ENCODE measurements around the gene SCD. TPM values are rescaled to one million over a fixed set of nuclear protein-coding genes. Genes with fewer than 3 reads are reported as not detected.

The SCD gene
- total RNA-seq, 4 donors from 2014 or later = 24.3 to 53.9 (median 49.7) TPM

- no peak overlapping the region for H3K4me3 ChIP-seq
- no peak for DNase-seq (ENCODE audit: low spot score in 2 of 2)
- WGBS = 61% methylated on average over 5 of the region's 5 CpGs
- H3K4me1 ChIP-seq = no peaks in the 10 kb centered on the region
- H3K36me3 ChIP-seq = no peaks in the 10 kb centered on the region
- H3K27me3 ChIP-seq = peaks cover 5% of the 10 kb centered on the region
- TF ChIP-seq POLR2AphosphoS5 (IDR thresholded peaks at IDR 0.05) (no peak), POLR2A (IDR thresholded peaks at IDR 0.05) (no peak), EP300 (IDR thresholded peaks at IDR 0.05) (no peak), CTCF (IDR thresholded peaks at IDR 0.05) (no peak)
- H3K27ac ChIP-seq = no peak overlapping the region
- no peaks in the 10 kb centered on the region for H3K9me3 ChIP-seq
Observed at GRCh38 chr10:100339236-100339635, 7.8 kb upstream of the SCD start.

GRCh38 chr10:100340948-100341847 is 5.8 kb upstream of the SCD start:
- TF ChIP-seq POLR2A (IDR thresholded peaks at IDR 0.05) = no peak
- TF ChIP-seq CTCF (IDR thresholded peaks at IDR 0.05) = no peak
- TF ChIP-seq EP300 (IDR thresholded peaks at IDR 0.05) = no peak
- TF ChIP-seq POLR2AphosphoS5 (IDR thresholded peaks at IDR 0.05) = no peak
- 85% methylated on average over 10 of the region's 12 CpGs for WGBS
- Histone ChIP-seq H3K27ac (no peak overlapping the region), H3K4me3 (no peak overlapping the region), H3K36me3 (no peaks in the 10 kb centered on the region), H3K9me3 (no peaks in the 10 kb centered on the region), H3K4me1 (peaks cover 2% of the 10 kb centered on the region), H3K27me3 (peaks cover under 1% of the 10 kb centered on the region)
- DNase-seq (ENCODE audit: low spot score in 2 of 2) = no peak

- H3K27ac ChIP-seq = no peak overlapping the region
- H3K27me3 ChIP-seq = peaks cover 7% of the 10 kb centered on the region
- 48% methylated on average over 9 of the region's 9 CpGs for WGBS
- TF ChIP-seq EP300 (IDR thresholded peaks at IDR 0.05) (no peak), POLR2A (IDR thresholded peaks at IDR 0.05) (no peak), POLR2AphosphoS5 (IDR thresholded peaks at IDR 0.05) (no peak), CTCF (IDR thresholded peaks at IDR 0.05) (peak in 1 of 2 donors; percentile 72)
- no peak overlapping the region for H3K4me3 ChIP-seq
- DNase-seq (ENCODE audit: low spot score in 2 of 2) = no peak
- H3K36me3 ChIP-seq = no peaks in the 10 kb centered on the region
- no peaks in the 10 kb centered on the region for H3K9me3 ChIP-seq
- peaks cover 11% of the 10 kb centered on the region for H3K4me1 ChIP-seq
Observed at GRCh38 chr10:100341953-100342626, 4.9 kb upstream of the SCD start.

GRCh38 chr10:100342627-100342972 is 4.4 kb upstream of the SCD start:
- no peaks in the 10 kb centered on the region for H3K9me3 ChIP-seq
- 79% methylated on average over 7 of the region's 7 CpGs for WGBS
- DNase-seq (ENCODE audit: low spot score in 2 of 2) = no peak
- no peak for TF ChIP-seq EP300 (IDR thresholded peaks at IDR 0.05)
- no peak for TF ChIP-seq POLR2A (IDR thresholded peaks at IDR 0.05)
- TF ChIP-seq CTCF (IDR thresholded peaks at IDR 0.05) = no peak
- no peak for TF ChIP-seq POLR2AphosphoS5 (IDR thresholded peaks at IDR 0.05)
- H3K4me3 ChIP-seq = no peak overlapping the region
- H3K4me1 ChIP-seq = peaks cover 16% of the 10 kb centered on the region
- H3K27ac ChIP-seq = no peak overlapping the region
- H3K36me3 ChIP-seq = no peaks in the 10 kb centered on the region
- H3K27me3 ChIP-seq = peaks cover 12% of the 10 kb centered on the region

- Histone ChIP-seq H3K9me3 (no peaks in the 10 kb centered on the region), H3K27me3 (peaks cover 15% of the 10 kb centered on the region), H3K4me3 (no peak overlapping the region), H3K36me3 (no peaks in the 10 kb centered on the region), H3K27ac (no peak overlapping the region), H3K4me1 (peaks cover 26% of the 10 kb centered on the region)
- no peak for TF ChIP-seq EP300 (IDR thresholded peaks at IDR 0.05)
- TF ChIP-seq POLR2A (IDR thresholded peaks at IDR 0.05) = no peak
- TF ChIP-seq CTCF (IDR thresholded peaks at IDR 0.05) = no peak
- TF ChIP-seq POLR2AphosphoS5 (IDR thresholded peaks at IDR 0.05) = no peak
- 77% methylated on average over 3 of the region's 3 CpGs for WGBS
- DNase-seq (ENCODE audit: low spot score in 2 of 2) = no peak
Observed at GRCh38 chr10:100344241-100344788, 2.7 kb upstream of the SCD start.

Measured in suprapubic skin (tissue), 4 donors.